GM10266 (cell line): ENCODE results near the gene RFTN1.
A peak's percentile ranks its signal among the peaks of the same experiment; 100 is the strongest.

Source experiments
- DNase-seq: peaks from one replicate; pipeline ENCODE4 v3.0.0; 2012; ENCODE audit errors: extremely low spot score
- CTCF ChIP-seq: IDR thresholded peaks from 2 replicates; pipeline ENCODE4 v1.5.1; 2012; ENCODE audit warnings: mild to moderate bottlenecking, low read depth; ENCODE audit not compliant: control insufficient read depth, insufficient read depth; ENCODE audit errors: missing control alignments

RFTN1 gene

GRCh38 chr3:16300881-16301359, 212.6 kb downstream of the RFTN1 start:
- TF ChIP-seq CTCF, result no peak
- DNase-seq, result peak; percentile 21

DNA sequence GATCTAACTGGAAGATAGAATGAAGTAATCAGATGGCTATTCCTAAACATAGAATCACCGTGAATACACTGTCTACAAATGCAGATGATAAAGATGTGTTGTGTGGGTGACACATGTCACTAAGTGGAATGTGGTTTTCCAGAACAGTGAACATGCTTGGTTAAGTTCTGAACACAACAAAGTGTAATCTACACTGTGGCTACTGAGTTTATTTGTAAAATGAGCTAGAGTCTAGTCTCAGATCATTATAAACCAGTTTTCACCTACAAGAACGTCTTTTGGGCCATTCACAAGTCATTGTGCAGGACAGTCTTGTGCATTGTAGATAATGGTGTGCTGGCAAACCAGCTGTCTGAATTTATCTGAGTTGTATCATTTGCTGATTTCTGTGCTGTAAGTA, 213.2 kb downstream of the RFTN1 start:
- TF ChIP-seq CTCF, result no peak
- no peak for DNase-seq

GRCh38 chr3:16299746-16300145, 213.8 kb downstream of the RFTN1 start:
- no peak for TF ChIP-seq CTCF
- DNase-seq, result no peak

DNA sequence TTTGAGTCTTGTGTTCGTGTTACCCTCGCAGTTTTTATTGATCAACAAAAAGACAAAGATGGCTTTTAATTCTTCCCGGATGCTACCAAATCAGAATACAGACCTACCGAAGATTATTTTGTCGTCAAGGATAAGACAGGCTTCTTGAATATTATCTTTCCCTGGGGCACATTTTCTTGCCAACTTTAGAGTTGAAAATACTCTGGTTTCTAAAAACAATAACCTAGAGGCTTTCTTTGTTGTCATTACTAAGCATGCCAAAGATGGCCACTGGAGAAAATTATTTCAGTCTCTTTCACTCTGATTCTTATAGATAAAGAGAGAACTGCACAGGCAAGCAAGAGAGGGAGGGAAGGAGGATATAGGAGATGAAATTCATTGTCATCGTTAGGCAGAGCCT, 214.6 kb downstream of the RFTN1 start:
- no peak for DNase-seq
- TF ChIP-seq CTCF, result no peak

DNA sequence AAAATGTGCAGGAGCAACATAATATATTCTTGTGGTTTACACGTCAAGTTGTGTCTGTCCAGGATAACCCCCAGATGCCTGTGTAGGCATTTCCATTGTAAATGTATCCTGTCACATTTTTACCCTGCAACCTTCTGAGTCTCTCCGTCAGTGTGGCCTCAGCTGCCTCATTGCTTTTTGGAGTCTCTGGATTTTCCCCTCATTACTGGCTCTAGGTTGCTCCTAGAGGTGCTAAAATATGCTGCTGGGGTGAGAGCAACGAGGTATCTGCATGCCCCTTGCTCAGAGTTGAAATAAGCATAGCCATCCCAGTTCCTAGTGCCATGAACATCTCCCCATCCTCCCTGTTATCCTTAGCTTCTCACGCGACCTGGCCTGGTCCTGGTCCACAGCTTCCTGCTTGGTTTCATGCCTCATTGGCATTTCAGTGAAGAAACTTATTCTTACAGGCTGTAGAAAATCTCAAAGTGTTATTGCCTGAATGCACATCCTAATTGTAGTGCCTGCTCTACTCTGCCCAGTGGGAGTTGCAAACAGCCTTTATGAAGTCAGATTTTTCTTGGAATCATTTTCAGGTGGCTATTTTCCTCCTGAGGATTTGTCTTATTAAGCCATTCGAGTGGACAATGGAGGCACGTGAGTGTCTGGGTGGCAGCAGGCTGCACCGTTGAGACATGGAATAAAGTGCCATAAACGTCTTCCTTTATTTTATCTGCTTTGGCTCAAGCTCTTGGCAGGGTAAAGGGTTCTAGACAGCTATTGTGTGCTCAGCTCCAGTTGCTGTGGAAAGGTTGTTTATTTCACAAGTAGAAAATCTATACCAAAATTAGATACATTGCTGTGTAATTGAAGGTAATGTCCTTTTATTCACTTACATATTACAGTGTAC, 215.3 kb downstream of the RFTN1 start:
- no peak for DNase-seq
- no peak for TF ChIP-seq CTCF

DNA sequence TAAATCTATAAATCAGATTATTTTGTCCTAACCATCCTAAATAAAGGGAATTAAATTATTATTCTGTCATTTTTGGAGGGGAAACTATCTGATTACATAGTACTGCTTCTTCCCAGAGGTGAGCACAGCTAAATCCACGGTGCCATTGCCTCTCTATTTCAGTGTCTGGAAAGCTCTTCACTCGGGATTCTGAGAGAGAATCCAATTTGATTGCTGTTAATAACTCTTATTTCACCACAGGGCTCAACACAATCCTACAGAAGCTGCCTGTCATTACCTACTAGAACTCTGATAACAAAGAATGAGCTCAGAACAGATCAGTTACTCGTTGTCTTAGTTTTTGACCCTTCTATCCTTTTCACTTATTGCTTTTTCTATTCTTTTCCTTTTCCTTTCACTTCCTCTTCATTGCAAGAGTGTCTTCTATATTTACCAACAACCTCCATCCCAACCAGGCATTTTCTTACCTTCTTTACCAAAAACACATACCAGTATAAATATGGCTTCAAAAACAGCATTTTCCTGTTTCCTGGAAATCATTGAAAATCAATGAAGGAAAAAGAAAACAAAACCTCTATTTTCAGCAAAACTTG, 218.1 kb downstream of the RFTN1 start:
- DNase-seq, result no peak
- no peak for TF ChIP-seq CTCF

DNA sequence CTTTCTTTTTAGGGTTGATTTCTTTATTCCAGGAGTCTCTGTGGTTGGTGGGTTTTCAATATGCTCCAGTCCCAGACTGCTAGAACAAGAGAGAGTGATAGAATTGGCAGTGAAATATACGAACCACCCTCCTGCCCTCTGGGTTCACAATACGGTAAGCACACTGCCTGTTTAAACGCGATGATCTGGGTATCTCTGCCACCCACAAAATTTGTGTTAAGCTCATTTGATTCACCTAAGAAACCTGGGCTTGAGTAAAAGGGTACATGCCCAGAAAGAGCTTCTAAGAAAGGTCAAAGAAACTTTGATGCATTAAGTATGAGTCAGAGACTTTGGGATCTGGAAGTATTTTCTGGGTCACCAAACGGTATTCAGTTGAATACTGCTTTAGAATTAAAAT, 218.7 kb downstream of the RFTN1 start:
- no peak for TF ChIP-seq CTCF
- no peak for DNase-seq
